ENCODE results near the gene SLC39A11.

Gene SLC39A11

DNA sequence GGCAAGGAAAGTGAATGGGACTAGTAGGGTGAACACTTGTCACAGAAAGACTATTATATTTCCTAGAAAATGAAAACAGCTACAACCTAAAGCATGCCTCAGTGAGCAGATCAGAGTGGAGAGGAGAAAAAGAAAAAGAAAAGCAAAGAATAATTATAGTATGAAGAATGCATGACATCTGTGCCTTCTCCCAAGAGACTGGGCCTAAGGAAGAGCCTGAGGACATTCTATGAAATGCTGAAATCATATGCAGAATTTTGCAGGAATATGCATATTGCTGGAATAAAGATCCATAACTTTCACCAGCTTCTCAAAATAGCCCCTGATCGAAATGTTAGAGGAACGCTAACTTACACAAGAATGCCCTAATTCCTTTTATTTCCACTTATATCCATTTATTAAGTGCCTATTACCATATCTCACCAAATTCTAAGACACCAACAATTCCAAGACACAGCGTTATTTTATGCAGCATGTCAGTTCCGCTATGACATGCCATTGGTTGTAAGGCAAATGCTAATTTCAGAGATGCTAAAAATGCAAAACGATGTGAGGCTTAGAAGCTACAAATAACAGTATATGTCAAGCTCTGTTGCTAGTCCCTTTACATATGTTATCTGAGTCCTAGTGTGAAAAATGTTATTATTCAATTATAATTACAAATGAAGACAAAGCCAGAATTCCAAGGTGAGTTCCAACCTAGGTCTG, 171.0 kb downstream of the SLC39A11 start:
- no peak for DNase-seq (ENCODE audit: low read depth)
- no peak overlapping the region for H3K4me3 ChIP-seq (ENCODE audit: low read length)
- TF ChIP-seq, protein P1, sequence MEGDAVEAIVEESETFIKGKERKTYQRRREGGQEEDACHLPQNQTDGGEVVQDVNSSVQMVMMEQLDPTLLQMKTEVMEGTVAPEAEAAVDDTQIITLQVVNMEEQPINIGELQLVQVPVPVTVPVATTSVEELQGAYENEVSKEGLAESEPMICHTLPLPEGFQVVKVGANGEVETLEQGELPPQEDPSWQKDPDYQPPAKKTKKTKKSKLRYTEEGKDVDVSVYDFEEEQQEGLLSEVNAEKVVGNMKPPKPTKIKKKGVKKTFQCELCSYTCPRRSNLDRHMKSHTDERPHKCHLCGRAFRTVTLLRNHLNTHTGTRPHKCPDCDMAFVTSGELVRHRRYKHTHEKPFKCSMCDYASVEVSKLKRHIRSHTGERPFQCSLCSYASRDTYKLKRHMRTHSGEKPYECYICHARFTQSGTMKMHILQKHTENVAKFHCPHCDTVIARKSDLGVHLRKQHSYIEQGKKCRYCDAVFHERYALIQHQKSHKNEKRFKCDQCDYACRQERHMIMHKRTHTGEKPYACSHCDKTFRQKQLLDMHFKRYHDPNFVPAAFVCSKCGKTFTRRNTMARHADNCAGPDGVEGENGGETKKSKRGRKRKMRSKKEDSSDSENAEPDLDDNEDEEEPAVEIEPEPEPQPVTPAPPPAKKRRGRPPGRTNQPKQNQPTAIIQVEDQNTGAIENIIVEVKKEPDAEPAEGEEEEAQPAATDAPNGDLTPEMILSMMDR (conservative IDR thresholded peaks at IDR 0.05; ENCODE audit: low read length) = no peak

DNA sequence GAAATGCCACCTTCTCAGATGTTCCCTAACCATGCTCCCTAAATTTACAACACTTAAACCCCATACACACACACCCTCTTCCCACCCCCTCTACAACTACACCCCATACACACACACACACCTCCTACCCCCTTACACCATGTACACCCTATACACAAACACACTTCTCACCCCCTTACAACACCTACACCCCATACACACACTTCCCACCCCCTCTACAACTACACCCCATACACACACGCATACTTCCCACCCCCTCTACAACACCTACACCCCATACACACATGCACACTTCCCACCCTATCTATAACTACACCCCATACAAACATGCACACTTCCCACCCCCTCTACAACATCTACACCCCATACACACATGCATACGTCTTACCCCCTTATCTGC, 172.0 kb downstream of the SLC39A11 start:
- no peak overlapping the region for H3K4me3 ChIP-seq (ENCODE audit: low read length)
- no peak for DNase-seq (ENCODE audit: low read depth)
- TF ChIP-seq, protein P1 (conservative IDR thresholded peaks at IDR 0.05; ENCODE audit: low read length) = no peak

DNA sequence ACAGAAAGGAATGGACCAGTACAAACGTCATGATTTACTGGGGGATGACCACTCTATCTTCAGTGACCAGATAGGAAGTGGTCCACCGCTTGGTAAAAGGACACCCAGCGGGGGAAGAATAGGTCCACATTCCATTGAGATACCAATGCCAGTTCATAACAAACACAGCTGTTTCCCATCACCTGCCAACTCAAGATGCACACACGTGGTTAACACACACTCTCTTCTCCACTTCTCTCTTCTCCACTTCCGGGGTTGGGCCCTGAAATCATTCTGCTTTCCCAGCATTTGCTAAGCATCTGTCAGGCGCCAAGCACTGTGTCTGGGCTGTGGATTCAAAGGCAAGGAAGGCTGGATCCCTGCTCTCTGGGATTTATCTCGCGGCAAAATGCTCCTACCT, 175.5 kb downstream of the SLC39A11 start:
- DNase-seq (ENCODE audit: low read depth) = peak; percentile 31
- no peak overlapping the region for H3K4me3 ChIP-seq (ENCODE audit: low read length)
- TF ChIP-seq, protein P1 (conservative IDR thresholded peaks at IDR 0.05; ENCODE audit: low read length) = no peak

DNA sequence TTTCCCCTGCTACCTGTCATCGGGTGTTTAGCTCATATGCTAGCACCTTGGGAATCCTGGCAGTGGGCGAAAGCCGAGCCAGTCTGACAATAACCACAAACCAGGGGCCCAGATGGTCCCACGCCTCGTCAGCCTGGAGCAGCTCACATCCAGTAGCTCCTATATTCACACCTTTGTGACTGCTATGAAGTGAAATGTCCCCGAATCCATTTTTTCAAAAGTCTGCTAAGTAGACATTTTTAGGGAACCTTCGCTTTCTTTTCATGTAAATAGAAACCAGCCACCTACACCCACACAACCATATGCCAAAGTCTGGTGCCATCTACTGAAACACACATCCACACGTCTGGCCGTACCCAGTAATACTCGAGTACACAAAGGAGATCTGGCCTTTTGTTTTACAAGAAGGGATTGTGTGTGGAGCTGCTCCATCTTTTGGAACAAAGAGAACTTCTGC, 176.8 kb downstream of the SLC39A11 start:
- TF ChIP-seq, protein P1 (conservative IDR thresholded peaks at IDR 0.05; ENCODE audit: low read length) = no peak
- no peak for DNase-seq (ENCODE audit: low read depth)
- no peak overlapping the region for H3K4me3 ChIP-seq (ENCODE audit: low read length)

DNA sequence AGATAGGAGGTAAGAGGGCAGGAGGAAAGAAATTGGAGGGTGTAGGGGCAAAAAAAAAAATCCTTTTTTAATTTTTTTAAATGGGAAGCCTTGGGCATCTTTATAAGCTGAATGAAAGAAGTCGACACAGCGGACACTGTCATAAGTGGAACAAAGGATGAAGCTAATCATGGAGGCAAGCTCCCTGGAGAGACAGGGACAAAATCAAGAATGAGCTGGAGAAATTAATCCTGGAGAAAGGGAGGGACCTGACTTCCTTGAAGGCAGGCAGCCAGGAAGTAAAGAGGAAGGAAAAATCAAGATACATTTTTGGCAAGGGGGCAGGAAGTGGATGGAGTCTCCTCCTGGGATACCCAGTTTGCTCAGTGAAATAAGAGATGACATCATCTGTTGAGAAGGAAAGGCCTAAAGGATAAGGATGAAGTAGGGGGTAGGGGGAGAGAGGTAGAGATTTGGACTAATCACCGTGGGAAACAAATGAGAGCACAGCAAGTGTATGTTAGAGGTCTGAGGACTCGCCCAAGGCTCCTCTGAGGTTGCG, 179.3 kb downstream of the SLC39A11 start:
- DNase-seq (ENCODE audit: low read depth) = no peak
- H3K4me3 ChIP-seq (ENCODE audit: low read length) = no peak overlapping the region
- TF ChIP-seq, protein P1 (conservative IDR thresholded peaks at IDR 0.05; ENCODE audit: low read length) = no peak

DNA sequence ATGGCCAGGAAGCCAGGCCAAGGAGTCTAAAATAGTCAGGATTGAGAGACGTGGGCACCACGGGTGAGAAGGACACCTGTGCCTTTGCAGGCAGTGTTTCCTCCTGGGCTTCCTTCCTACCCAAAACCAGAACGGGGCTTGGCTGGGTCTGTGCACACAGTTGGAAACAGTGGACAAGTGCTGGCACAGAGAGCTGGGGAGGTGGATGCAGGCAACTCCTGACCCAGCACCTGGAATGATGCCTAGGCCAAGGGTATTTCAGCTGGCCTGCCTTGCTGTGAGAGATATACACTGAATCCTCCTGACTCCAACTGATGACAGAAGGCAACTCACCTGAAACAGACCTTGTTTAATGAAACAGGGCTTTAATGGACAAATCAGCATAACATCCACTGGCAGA, 186.2 kb downstream of the SLC39A11 start:
- TF ChIP-seq, protein P1 (conservative IDR thresholded peaks at IDR 0.05; ENCODE audit: low read length) = no peak
- no peak overlapping the region for H3K4me3 ChIP-seq (ENCODE audit: low read length)
- DNase-seq (ENCODE audit: low read depth) = no peak

DNA sequence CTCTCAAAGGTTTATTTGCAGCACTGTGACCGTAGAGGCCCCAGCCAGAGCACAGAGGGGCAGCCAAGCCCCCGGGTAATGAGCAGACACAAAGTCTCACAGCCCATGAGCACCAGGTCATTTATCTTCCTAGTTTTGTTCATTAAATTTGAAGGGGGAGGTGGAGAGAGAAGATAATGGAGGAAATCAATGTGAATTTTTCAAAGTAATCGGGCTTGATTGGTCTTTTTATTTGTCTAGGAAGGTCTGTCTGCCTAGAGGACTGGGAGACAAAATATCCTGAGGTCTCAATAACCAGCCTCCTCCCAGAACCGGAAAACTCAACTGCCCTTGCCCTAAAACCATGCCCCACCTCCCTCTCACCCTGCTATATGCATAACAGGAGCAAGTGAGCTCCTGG, 189.0 kb downstream of the SLC39A11 start:
- TF ChIP-seq, protein P1 (conservative IDR thresholded peaks at IDR 0.05; ENCODE audit: low read length) = no peak
- no peak overlapping the region for H3K4me3 ChIP-seq (ENCODE audit: low read length)

More for the DNA sequence above, 189.0 kb downstream of the SLC39A11 start:
- DNase-seq (ENCODE audit: low read depth) = no peak
